HG03159 (cell line): ENCODE measurements around the gene EPHA1.

Experiments used
- ATAC-seq: cut with Tn5 transposase; IDR thresholded peaks from one replicate; pipeline ENCODE4 v1.9.1; 2021; ENCODE audit warnings: mild to moderate bottlenecking, moderate library complexity; ENCODE audit not compliant: unreplicated experiment

EPHA1 gene

DNA sequence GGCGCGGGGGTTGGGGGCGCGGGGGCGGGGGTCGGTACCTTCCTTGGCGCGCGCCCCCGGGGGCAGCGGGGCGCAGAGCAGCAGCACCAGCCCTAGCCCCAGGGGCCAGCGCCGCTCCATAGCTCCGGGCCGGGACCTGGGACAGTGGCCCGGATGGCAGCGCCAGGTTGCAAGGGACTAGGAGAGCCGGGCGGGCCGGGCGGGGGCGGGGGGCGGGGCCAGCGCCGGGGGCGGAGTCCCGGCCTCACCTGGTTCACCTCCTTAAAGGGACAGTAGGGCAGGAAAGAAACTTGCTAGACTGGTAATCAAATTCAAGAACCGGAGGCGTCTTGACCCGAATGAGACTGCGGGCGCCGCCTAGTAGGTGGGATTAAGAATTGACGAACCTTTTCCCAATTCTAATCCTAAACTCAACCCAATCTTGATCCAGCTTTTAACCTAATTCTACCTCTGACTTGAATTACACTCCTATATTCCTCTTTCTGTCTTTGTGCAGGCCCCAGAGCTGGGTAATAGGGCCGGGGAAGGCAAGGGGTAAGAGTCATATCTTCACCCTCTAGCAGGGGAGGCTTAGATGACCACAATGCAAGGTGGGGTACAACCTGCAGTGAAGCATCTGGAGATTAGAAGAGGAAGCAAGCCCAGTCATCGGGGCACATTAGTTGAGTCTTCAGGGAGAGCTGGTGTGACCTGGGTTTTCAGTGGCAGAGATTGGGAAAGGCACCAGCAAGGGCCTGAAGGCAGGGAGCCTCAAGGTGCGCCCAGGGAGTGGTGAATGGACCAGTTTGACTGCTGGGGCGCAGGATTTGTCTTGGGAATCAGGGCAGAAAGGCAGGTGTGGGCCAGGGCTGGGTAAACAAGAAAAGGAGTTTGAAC, at the start of gene EPHA1:
TSS of gene EPHA1 (minus strand) at position 171 of the 876 bp plus-strand sequence. CDS start at position 120, 51 bp downstream.
- ATAC-seq, result no peak

DNA sequence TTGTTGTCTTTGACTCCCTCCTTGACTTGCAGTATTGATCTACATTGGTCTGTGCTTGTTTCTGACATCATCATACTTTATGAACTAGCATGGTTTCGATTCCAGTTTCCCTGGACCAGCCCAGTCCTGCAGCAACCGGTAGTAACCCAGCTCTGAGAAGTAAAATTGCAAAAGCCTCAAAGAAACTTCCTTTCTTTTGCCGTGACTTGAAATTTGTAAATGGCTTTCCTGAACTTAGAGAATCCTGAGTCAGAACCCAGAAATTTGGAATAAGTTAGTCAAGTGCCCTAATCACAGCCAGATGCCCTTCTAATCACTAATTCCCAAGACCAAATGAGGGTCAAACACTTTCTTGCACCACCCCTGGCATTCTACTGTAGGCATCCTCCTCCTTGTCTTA, 49.6 kb upstream of the EPHA1 start:
- ATAC-seq, result no peak

DNA sequence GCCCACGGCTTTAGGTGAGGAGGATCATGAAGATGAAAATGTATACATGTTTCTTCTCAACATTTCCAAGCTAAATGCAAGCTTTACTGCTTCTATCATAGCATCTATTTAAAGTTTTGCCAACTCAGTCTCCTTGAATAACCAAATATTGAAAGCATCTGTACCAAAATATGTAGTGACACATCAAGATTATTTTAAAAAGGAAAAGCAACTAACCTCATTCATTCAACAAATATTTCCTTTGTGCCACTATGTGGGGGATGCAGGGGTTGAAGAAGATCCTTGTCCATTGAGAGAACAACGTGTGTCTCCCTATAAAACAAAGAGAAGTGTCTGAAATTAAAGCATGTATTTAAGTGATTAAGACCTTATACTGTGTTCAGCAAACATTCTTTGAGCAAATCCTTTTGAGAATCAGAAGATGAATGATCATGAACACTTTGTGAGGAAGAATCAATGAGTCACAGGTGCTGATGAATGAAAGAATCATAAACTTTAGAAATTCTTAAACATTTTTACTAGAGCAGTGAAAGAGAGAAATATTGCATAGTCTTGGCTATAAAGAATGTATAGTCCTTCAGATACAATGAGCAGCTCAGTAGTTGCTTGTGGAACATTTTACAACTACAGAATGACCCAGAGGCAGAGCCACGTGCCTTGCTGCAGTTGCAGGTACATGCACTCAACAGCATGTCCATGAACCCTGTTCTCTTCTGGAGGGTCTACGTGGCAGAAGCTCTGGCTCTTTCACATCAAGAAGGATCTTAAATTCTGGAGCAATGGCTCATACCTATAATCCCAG, 48.5 kb upstream of the EPHA1 start:
- no peak for ATAC-seq

DNA sequence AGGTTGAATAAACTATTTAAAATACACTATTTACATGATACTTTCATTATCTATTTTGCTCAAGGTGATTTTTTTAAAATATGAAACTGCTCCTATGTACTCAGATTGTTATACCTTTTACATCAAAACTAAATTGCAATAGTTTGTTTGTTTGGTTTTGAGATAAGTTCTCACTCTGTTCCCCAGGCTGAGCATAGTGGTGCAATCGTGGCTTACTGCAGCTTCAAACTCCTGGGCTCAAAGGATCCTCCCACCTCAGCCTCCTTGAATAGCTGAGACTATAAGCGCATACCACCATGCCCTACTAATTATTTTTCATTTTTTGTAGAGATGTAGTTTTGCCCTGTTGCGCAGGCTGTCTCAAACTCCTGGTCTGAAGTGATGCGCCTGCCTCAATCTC, 47.3 kb upstream of the EPHA1 start:
- ATAC-seq, result no peak

DNA sequence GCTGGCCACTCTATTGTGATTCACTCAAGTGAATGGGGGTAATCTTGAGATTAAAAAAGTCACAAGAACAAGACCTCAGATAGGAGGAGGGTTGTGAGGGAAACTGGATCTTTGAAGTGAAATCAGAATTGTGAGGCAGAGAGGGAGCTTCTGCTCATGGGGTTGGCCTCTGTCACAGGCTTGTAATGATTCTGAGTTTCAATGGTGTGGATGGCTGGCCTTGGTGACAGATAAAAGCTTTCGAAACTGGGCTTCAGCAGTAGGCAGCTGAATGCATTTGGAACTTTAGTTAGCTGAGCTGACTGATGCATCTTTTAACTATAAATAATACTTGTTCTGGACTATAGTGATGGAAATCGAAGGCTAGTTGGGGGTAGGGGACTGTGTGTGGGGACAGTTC, 46.8 kb upstream of the EPHA1 start:
- peak; percentile 47 for ATAC-seq

DNA sequence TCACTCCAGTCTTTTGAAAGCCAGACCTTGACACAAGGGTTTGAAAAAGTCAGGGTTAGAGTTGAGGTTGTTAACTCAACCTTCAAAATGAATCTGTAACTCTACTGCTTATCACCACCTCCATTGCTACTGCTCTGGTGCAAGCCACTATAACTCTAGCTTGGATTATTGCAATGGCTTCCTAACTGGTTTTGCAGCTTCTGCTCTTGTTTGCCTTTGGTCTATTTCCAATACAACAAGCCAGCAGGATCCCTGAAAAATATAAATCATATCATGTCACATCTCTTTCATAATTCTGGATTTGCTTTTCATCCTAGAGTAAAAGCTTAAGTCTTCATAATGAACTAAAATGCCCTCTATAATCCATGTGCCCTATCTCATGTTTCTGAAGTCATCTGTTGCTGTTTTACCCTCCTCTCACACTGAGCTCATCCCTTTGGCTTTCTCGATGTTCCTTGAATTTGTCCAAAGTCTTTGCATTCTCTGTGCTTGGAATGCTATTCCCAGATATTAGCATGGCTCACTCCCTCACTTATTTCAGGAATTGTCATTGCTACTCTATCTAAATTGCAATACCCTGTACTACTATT, 45.5 kb upstream of the EPHA1 start:
- ATAC-seq, result no peak

DNA sequence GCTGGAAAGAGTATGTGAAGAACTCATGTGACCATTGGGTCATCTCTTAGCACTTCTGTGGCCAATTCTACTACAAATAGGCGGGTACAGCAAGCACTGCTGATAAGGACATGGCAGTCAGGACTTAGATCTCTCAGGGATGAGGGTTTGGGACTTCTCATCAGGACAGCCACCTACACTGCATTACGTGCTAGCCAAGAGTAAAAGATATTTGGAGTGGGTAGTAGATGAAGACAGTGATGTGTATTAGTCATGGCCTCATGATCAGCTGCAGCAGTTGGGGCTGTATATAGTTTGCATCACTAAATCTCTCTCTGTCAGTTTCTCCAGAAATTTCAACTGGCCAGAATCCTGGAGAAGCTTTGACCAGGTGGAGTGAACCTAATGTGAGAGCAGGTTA, 43.8 kb upstream of the EPHA1 start:
- ATAC-seq, result no peak

DNA sequence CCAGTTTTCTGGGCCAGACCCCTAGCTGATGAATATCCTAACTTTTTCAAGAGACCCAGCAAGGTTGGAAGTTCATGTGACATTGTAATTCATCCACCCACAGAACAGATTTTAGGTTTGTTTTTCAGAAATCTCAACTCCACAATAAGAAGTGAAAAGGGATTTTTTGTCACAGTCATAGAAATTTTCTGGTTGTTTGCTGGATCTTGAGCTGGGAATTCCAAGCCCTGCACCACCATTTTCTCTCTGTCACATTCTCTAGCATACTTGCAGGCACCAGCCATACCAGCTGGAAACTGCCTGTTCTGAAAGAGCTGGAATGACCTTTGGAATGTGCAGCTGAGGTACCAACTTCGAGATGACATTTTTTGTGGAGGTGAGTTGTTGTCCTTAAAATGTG, 43.1 kb upstream of the EPHA1 start:
- ATAC-seq, result no peak

DNA sequence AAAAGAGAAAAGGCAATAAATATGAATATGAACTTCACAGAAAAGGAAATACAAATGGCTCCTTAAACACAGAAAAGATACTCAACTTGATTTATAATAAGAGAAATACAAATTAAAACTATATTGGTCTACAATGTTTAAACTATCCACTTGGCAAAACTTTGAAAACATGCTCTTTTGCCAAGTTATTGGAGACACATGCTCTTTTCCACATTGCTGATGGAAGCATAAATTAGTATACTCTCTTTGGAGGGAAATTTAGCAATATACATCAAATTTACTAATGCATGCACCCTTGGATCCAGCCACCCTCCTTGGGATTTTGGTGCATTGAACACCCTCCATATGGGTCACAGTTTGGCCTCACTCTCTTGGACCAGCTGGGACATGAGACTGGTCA, 42.5 kb upstream of the EPHA1 start:
- ATAC-seq, result no peak

DNA sequence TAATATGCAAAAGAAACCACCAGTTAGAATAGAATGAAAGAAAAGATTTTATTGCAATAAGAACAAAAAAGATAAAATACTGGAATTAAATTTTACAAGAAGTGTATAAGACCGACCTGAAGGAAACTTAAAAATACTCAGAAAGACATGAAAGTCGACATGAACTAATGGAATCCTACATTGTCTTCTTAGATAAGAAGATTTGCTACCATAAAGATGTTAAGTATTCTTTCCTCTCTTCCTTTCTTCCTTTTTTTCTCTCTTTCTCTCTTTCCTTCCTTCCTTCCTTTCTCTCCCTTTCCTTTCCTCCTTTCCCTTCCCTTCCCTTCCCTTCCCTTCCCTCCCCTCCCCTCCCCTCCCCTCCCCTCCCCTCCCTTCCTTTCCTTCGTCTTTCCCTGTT, 41.1 kb upstream of the EPHA1 start:
- ATAC-seq, result no peak

DNA sequence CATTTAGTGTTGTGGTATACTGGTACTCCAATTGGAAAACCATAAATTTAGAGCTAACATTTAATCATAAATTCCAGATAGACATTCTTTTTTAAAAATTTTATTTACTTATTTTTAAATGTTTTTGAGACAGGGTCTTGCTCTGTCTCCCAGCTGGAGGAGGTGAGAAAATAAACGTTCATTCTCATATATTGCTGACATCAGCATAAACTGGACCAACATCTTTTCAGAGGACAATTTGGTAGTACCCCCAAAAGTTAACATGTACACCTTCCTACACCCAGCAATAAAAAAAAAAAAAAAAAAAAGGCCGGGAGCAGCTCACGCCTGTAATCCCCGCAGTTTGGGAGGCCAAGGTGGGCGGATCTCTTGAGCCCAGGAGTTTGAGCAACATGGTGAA, 39.8 kb upstream of the EPHA1 start:
- no peak for ATAC-seq

DNA sequence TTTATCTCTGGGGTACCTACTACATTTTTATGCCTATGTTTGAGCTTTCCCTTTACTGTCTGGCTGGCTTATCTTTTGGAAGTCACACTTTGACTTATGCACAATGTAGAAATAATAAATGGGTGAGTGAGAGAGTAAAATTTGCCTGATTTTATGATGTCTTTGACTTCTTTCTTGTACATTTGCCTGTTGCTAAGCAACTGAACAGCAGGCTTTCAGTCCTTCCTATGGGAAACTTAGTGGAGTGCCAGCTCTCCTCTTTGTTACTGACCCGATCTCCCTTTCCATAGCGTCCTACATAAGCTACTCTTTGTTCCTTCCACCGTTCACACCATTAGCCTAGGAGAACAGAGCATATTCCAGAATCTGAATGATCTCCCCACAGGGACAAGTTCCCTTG, 38.8 kb upstream of the EPHA1 start:
- no peak for ATAC-seq

DNA sequence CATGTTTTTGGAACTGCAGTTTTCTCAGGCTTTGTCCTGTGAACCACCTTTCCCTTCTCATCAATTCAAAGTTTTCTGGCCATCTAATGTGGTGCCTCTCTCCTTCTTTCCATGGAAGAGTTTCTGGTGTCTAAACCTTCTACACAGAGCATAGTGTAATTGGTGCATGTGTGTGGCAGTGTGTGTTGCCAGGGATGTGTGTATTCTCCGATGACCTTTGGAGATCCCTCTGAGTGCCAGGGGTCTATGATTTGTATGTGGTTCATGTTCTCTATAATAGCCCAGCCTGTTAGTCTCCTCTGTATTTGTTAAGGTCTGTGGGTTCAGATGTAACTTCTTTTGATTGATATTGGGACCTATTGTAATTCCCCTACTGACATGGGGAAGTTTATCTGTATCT, 36.1 kb upstream of the EPHA1 start:
- no peak for ATAC-seq

DNA sequence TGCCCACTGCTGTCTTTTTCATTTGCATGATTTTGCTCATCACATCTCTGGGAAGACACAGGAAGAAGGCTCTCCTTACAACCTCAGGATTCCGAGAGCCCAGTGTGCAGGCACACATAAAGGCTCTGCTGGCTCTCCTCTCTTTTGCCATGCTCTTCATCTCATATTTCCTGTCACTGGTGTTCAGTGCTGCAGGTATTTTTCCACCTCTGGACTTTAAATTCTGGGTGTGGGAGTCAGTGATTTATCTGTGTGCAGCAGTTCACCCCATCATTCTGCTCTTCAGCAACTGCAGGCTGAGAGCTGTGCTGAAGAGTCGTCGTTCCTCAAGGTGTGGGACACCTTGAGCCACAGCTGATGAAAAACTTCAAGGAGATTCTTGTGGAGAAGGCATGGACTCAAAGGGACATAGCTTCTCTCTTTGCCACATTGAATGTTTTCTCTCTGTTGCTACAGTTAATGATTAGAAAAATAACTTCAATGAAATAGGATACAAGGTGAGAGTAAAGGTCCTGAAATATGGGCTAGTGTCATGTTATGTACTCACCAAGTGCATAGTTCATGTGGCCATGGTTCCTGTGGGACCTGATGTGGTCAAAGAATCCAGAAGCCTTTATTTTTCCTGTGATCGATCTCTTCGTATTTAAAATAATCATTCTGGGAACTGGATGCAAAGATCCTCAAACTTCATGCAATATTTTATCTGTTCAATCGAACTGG, 35.6 kb upstream of the EPHA1 start:
- ATAC-seq, result no peak

DNA sequence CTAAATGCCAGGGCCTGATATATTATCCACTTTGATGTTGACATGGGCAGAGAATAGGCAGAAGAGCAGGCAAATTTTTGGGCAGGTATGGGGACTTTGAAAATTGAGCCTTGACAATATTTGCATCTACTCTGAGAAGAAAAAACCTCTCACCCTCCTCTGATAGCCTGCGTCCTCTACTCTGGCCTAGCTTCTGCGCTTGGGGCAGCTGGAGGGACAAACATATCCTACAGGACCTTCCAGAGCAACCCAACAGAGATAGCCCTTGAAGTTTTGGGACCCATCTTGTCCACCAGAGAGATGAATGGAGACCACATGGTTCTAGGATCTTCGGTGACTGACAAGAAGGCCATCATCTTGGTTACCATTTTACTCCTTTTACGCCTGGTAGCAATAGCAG, 34.5 kb upstream of the EPHA1 start, which contains the start of gene TAS2R60:
TSS of gene TAS2R60 (plus strand) at position 301 of the 400 bp plus-strand sequence. CDS start at position 301, 0 bp downstream.
- no peak for ATAC-seq

DNA sequence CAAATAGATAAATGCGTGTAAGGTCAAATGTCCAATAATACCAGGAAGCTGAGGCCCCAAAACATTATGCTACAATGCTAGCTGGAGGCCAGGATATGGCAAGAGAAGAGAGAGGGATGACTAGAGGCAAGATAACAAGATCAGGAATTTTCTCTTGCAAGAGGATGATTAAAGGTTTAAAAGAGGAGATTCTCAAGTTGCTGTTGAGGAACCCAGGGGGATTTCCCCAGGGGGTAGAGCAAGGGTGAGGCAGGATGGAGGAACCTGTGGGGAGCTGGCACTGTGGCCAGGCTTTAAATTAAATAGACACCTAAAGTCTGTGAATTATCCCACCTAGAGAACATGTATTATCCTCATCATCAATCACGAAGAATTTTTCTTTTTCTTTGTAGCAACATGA, 31.2 kb upstream of the EPHA1 start:
- ATAC-seq, result no peak

DNA sequence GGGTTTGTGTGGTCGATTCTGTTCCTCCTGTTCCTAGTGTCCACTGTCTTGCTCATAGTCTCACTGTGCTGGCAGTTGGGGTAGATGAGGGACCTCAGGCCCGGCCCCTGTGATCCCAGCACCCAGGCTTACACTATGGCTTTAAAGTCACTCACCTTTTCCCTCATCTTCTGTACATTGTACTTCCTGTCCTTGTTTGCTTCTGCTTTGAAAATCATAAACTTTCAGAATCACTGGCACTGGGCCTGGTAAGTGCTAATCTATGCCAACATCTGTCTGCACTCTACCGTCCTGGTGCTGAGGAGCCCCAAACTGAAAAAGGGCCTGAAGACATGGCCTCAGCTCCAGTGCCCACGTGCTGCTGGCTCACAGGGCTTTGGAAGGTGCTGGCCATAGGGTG, 28.9 kb upstream of the EPHA1 start:
- ATAC-seq, result peak; percentile 41

DNA sequence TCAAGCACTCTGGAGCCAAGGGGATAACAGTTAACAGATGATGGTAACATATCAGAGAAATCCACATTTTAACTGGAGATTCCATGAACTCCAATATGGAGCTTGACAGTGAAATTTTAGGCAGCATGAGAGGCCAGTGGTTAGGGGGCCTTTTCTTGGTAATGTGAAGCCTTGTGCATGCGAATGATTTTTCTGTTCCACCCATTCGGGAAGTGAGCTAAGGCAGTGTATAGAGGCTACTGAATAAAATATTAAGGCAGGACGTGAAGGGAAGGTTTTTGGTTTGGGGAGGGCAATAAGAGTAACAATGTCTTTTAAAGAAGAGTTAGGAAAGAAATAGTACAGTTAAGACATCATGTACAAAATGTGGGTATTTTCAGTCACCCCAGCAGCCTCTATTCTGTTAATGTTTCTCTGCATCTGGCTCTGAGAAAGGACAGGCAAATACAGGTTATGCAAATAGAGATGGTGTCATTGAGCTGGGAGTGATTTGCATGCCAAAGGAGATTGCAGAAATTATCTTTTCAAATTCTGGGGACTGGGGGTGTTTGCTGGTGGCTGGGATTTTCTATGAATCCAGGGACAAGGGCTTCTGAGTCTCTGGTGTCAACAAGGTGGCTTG, 27.8 kb upstream of the EPHA1 start:
- peak; percentile 94 for ATAC-seq

DNA sequence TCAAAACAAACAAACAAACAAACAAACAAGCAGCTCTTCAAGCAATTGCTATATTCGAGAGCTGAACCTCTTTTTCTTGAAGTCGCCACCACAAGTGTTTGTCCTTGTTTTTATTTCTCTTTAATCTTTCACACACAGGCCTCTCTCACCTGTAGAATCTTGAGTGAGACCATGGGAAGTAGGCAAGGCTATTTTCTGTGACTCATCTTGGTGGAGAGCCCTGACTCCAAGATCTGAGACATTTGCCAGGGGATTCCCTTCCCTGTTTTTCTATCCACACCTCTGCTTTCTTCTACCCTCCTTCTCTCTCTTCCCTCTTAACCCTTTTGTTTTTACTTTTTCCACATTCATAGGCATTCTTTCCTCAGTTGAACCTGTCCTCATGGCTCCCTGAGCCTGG, 26.6 kb upstream of the EPHA1 start:
- no peak for ATAC-seq

DNA sequence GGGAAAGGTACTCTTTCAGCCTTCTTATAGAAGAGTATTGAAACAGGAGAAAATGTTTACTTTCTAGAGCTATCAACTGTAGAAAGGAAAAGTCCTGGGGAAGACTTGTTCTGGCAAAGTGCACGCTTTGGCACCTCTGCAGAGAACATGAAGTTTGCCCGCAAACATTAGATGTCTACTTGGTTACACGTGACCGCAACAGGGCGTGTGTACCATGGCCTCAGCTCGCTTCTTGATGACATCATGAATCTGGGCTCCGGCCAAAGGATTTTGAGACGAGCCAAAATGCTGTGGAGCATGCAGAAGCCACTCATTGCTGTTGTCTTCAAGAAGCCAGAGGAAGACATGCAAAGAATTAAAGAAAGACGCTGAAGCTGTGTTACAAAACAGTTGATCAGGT, 26.0 kb upstream of the EPHA1 start:
- ATAC-seq, result no peak

DNA sequence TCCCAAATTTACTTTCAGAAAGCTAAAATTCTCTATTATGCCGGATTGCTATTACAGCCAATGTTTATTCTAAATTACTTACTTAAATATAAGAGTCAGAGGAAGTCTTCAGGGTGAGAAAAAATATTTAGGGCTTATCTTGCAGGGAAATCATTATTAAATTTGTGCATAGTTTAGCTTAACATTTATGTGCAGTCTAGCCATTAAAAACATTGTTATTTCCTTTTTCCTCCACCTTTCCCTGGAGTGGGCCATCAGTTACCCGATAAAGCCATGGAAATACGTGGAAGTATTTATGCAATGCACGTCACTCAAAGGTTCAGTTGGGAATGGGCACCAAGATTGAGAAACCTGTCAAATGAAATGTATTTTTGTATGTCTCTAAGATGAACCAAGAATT, 25.1 kb upstream of the EPHA1 start:
- no peak for ATAC-seq
